ENCODE results near the gene GARRE1. TPM values are rescaled to one million over a fixed set of nuclear protein-coding genes. Genes with fewer than 3 reads are reported as not detected.

The GARRE1 gene
- total and polyA plus RNA-seq, 2 of the 13 experiments (the other 11 are each of a cell fraction or from before 2014, with no cell fraction given): 8.0 to 11.7 TPM

GRCh38 chr19:34254046-34254697 is at the start of gene GARRE1 (continued):
- peak; percentile 44; the same call in 1 of the 2 replicates for TF ChIP-seq THRA (CRISPR knock-in tag; IDR thresholded peaks at IDR 0.05; ENCODE audit: borderline replicate concordance)
- TF ChIP-seq ZNF230 (CRISPR knock-in tag; IDR thresholded peaks at IDR 0.05): no peak
- no peak for TF ChIP-seq IRF1 (CRISPR knock-in tag; IDR thresholded peaks at IDR 0.05; ENCODE audit: low read depth)
- TF ChIP-seq ARID3A (IDR thresholded peaks at IDR 0.05; ENCODE audit: low read depth, low read length): 0 out of 2 replicates have a peak, but pooled peaks have one; percentile 13
- peak; percentile 48; the same call in 1 of the 2 replicates for TF ChIP-seq KLF15 (CRISPR knock-in tag; IDR thresholded peaks at IDR 0.05; ENCODE audit: borderline replicate concordance)
- no peak for TF ChIP-seq SMAD9 (CRISPR knock-in tag; IDR thresholded peaks at IDR 0.05)
- no peak for TF ChIP-seq ZNF720 (CRISPR knock-in tag; IDR thresholded peaks at IDR 0.05)
- TF ChIP-seq MEIS1 (CRISPR knock-in tag; IDR thresholded peaks at IDR 0.05; ENCODE audit: borderline replicate concordance): no peak
- TF ChIP-seq ZNF407 (CRISPR knock-in tag; IDR thresholded peaks at IDR 0.05; ENCODE audit: not compliant biosample characterization): peak; percentile 22
- peak; percentile 17; the same call in 1 of the 2 replicates for TF ChIP-seq ZNF430 (CRISPR knock-in tag; IDR thresholded peaks at IDR 0.05)
- TF ChIP-seq GATAD1 (CRISPR knock-in tag; IDR thresholded peaks at IDR 0.05): peak; percentile 81
- TF ChIP-seq ELF4 (CRISPR knock-in tag; IDR thresholded peaks at IDR 0.05; ENCODE audit: borderline replicate concordance): peak; percentile 48; the same call in 1 of the 2 replicates
- 0 out of 2 replicates have a peak, but pooled peaks have one; percentile 58 for TF ChIP-seq ZNF784 (CRISPR knock-in tag; IDR thresholded peaks at IDR 0.05; ENCODE audit: borderline replicate concordance)
